Hematopoietic multipotent progenitor cell treated with erythropoietin and hydrocortisone succinate and interleukin-3 and kit ligand, for 15 days (in vitro differentiated cells): ENCODE measurements around the gene GRXCR2.
"Not testable (repeated sequence)": the region's sequence is repeated elsewhere in the genome, so short reads cannot be mapped to it uniquely, and the experiment has no call there.

ENCODE experiments used
- DNase-seq: peaks from one replicate; pipeline ENCODE4 v3.0.0-alpha.2; 2015; ENCODE audit warnings: low spot score

GRXCR2 gene

GRCh38 chr5:145872914-145873313, at the start of gene GRXCR2:
Gene GRXCR2 (minus strand): TSS chr5:145873014. CDS start chr5:145872968, 46 bp downstream.
- DNase-seq = no peak

- DNase-seq = no peak
Observed at GRCh38 chr5:145922059-145922458, 49.2 kb upstream of the GRXCR2 start.

GRCh38 chr5:145921211-145921610, 48.4 kb upstream of the GRXCR2 start:
- no peak for DNase-seq

GRCh38 chr5:145920542-145921210, 47.9 kb upstream of the GRXCR2 start:
- no peak for DNase-seq

- DNase-seq = no peak
Observed at GRCh38 chr5:145919413-145919812, 46.6 kb upstream of the GRXCR2 start.

- DNase-seq = no peak
Observed at GRCh38 chr5:145918397-145918796, 45.6 kb upstream of the GRXCR2 start.

- no peak for DNase-seq
Observed at GRCh38 chr5:145917288-145917687, 44.5 kb upstream of the GRXCR2 start.

GRCh38 chr5:145915970-145916638, 43.3 kb upstream of the GRXCR2 start:
- DNase-seq = no peak

GRCh38 chr5:145913701-145914100, 40.9 kb upstream of the GRXCR2 start:
- DNase-seq = no peak

GRCh38 chr5:145912594-145912993, 39.8 kb upstream of the GRXCR2 start:
- DNase-seq = no peak

GRCh38 chr5:145912019-145912418, 39.2 kb upstream of the GRXCR2 start:
- DNase-seq = no peak

- DNase-seq = no peak
Observed at GRCh38 chr5:145911164-145911563, 38.4 kb upstream of the GRXCR2 start.

- no peak for DNase-seq
Observed at GRCh38 chr5:145908206-145908960, 35.6 kb upstream of the GRXCR2 start.

- no peak for DNase-seq
Observed at GRCh38 chr5:145906401-145906800, 33.6 kb upstream of the GRXCR2 start.

GRCh38 chr5:145904743-145905142, 31.9 kb upstream of the GRXCR2 start:
- no peak for DNase-seq

- DNase-seq = no peak
Observed at GRCh38 chr5:145903867-145904266, 31.1 kb upstream of the GRXCR2 start.

- no peak for DNase-seq
Observed at GRCh38 chr5:145903113-145903512, 30.3 kb upstream of the GRXCR2 start.

GRCh38 chr5:145902421-145902820, 29.6 kb upstream of the GRXCR2 start:
- DNase-seq = no peak

GRCh38 chr5:145898171-145898570, 25.4 kb upstream of the GRXCR2 start:
- no peak for DNase-seq

- DNase-seq = not testable (repeated sequence)
Observed at GRCh38 chr5:145891378-145891777, 18.6 kb upstream of the GRXCR2 start.

GRCh38 chr5:145889611-145890010, 16.8 kb upstream of the GRXCR2 start:
- no peak for DNase-seq

- DNase-seq = peak; percentile 56
Observed at GRCh38 chr5:145887976-145888574, 15.3 kb upstream of the GRXCR2 start.

GRCh38 chr5:145887217-145887616, 14.4 kb upstream of the GRXCR2 start:
- DNase-seq = peak; percentile 45
